HepG2 (cell line): Measurements from ENCODE around the gene SRCIN1. TPM values are rescaled to one million over a fixed set of nuclear protein-coding genes. Genes with fewer than 3 reads are reported as not detected.

Experiments used
- ATF7 ChIP-seq, 2 experiments: fragments of 450-650 bp in 1 of 2; sonication (generic) in 1 of 2; formaldehyde crosslinking in 1 of 2; IDR thresholded peaks; 2 replicates each; pipeline versions ENCODE4 v1.4.0 to v1.6.1; 2016 to 2020; ENCODE audit warnings: antibody characterized with exemption in 1 of 2, mild to moderate bottlenecking in 1 of 2, missing genetic modification reagents in 1 of 2
- BORCS8-MEF2B ChIP-seq: sonication (generic); formaldehyde crosslinking; IDR thresholded peaks from 2 replicates; pipeline ENCODE4 v1.8.0; 2022; ENCODE audit warnings: mild to moderate bottlenecking, missing genetic modification reagents
- ELF3 ChIP-seq: IDR thresholded peaks from 2 replicates; pipeline ENCODE4 v1.6.1; 2016; ENCODE audit warnings: missing genetic modification reagents, missing compliant biosample characterization
- EZH2 ChIP-seq: conservative IDR thresholded peaks from 2 replicates; pipeline ENCODE4 v1.6.1; 2012; ENCODE audit warnings: mild to moderate bottlenecking, low read depth, low read length, moderate library complexity
- HNRNPUL1 ChIP-seq: fragments of 200-400 bp; formaldehyde crosslinking; IDR thresholded peaks from 2 replicates; pipeline ENCODE4 v1.6.1; 2017; ENCODE audit warnings: low read depth, mild to moderate bottlenecking, low read length, moderate library complexity
- KLF16 ChIP-seq, 2 experiments: sonication (generic) in 1 of 2; formaldehyde crosslinking in 1 of 2; IDR thresholded peaks; 2 replicates each; pipeline versions ENCODE4 v1.6.1 to v1.8.0; 2016 to 2023; ENCODE audit warnings: missing genetic modification reagents in 2 of 2, missing compliant biosample characterization in 1 of 2
- POLR2AphosphoS2 ChIP-seq: IDR thresholded peaks from 2 replicates; pipeline ENCODE4 v1.6.1; 2011; ENCODE audit warnings: low read depth, low read length, improper control_type of control experiment
- REL ChIP-seq: sonication (generic); formaldehyde crosslinking; conservative IDR thresholded peaks from 2 replicates; pipeline ENCODE4 v1.8.0; 2022; ENCODE audit warnings: mild to moderate bottlenecking, missing genetic modification reagents, moderate library complexity
- SMAD1 ChIP-seq: sonication (generic); formaldehyde crosslinking; IDR thresholded peaks from 2 replicates; pipeline ENCODE4 v1.4.0; 2020; ENCODE audit warnings: missing genetic modification reagents, low read depth, mild to moderate bottlenecking, borderline replicate concordance
- SNAPC2 ChIP-seq: sonication (generic); formaldehyde crosslinking; IDR thresholded peaks from 2 replicates; pipeline ENCODE4 v1.8.1; 2022; ENCODE audit warnings: mild to moderate bottlenecking, missing genetic modification reagents
- SNAPC5 ChIP-seq: sonication (generic); formaldehyde crosslinking; IDR thresholded peaks from 2 replicates; pipeline ENCODE4 v1.8.1; 2023; ENCODE audit warnings: mild to moderate bottlenecking, missing genetic modification reagents, borderline replicate concordance
- TOE1 ChIP-seq: sonication (generic); formaldehyde crosslinking; IDR thresholded peaks from 2 replicates; pipeline ENCODE4 v1.4.0; 2020; ENCODE audit warnings: mild to moderate bottlenecking, missing genetic modification reagents
- ZNF136 ChIP-seq: sonication (generic); formaldehyde crosslinking; IDR thresholded peaks from 2 replicates; pipeline ENCODE4 v1.8.1; 2022; ENCODE audit warnings: low read depth, mild to moderate bottlenecking, moderate library complexity, missing genetic modification reagents
- ZNF280D ChIP-seq: sonication (generic); formaldehyde crosslinking; IDR thresholded peaks from 2 replicates; pipeline ENCODE4 v1.5.1; 2020; ENCODE audit warnings: mild to moderate bottlenecking, missing genetic modification reagents
- ZNF646 ChIP-seq: sonication (generic); formaldehyde crosslinking; IDR thresholded peaks from 2 replicates; pipeline ENCODE4 v1.9.0; 2021; ENCODE audit warnings: mild to moderate bottlenecking, missing genetic modification reagents
- ZNF788 ChIP-seq: sonication (generic); formaldehyde crosslinking; IDR thresholded peaks from 2 replicates; pipeline ENCODE4 v1.5.0; 2020; ENCODE audit warnings: mild to moderate bottlenecking, missing genetic modification reagents, borderline replicate concordance
- ZNF800 ChIP-seq: sonication (generic); formaldehyde crosslinking; IDR thresholded peaks from 2 replicates; pipeline ENCODE4 v1.4.0; 2020; ENCODE audit warnings: missing genetic modification reagents
- polyA plus RNA-seq, 8 experiments: library from polyadenylated mRNA; depleted of rRNA in 3 of 8; stranded (reverse) in 7 of 8; unstranded in 1 of 8; fragments of >200 nt; fragmentation: Illumina TruSeq in 4 of 8; extraction: Trizol in 4 of 8; gene quantifications; 2 replicates each; pipeline versions ENCODE4 v1.2.1 to v1.2.3, GENCODE V29; 2011 to 2016; ENCODE audit warnings: low read depth in 4 of 8, missing spikeins in 1 of 8, mixed read lengths in 1 of 8; ENCODE audit not compliant: insufficient read depth in 1 of 8
- total RNA-seq, 5 experiments: library from RNA; depleted of rRNA; stranded (reverse); fragments of >200 nt; fragmentation: Illumina TruSeq; extraction: Trizol; gene quantifications; 2 replicates each; pipeline ENCODE4 v1.2.3, GENCODE V29; 2016; ENCODE audit warnings: low read depth in 1 of 5

The SRCIN1 gene
- total and polyA plus RNA-seq, 2 of the 13 experiments (the other 11 are each of a cell fraction or from before 2014, with no cell fraction given), result 1.2 to 9.6 TPM

GRCh38 chr17:38584350-38584925, 21.3 kb downstream of the SRCIN1 start (continued):
- TF ChIP-seq ZNF646 (peak; percentile 49; the same call in 1 of the 2 replicates), HNRNPUL1 (no peak), BORCS8-MEF2B (no peak; the same call in 1 of the 2 replicates), SMAD1 (CRISPR knock-in tag) (no peak), POLR2AphosphoS2 (no peak), SNAPC2 (CRISPR knock-in tag) (no peak), REL (CRISPR knock-in tag) (no peak), ZNF280D (CRISPR knock-in tag) (no peak), ATF7 (IDR thresholded peaks at IDR 0.05) (peak; percentile 69), ATF7 (CRISPR knock-in tag; IDR thresholded peaks at IDR 0.05) (no peak), ZNF800 (no peak), KLF16 (CRISPR knock-in tag; IDR thresholded peaks at IDR 0.05) (peak in 1 of 2 experiments; percentile 38; a peak in 1 of 4 replicates), ZNF788 (CRISPR knock-in tag) (no peak), SNAPC5 (no peak), EZH2 (no peak), ZNF136 (CRISPR knock-in tag) (peak; percentile 63; the same call in 1 of the 2 replicates), ELF3 (CRISPR knock-in tag) (peak; percentile 67; the same call in 1 of the 2 replicates), TOE1 (CRISPR knock-in tag) (no peak)
